K562 (cell line): ENCODE data around the gene MED19. TPM values are rescaled to one million over a fixed set of nuclear protein-coding genes. Genes with fewer than 3 reads are reported as not detected.

ENCODE experiments used
- CHCHD3 ChIP-seq: fragments of 250-450 bp; sonication (Bioruptor Pico); IDR thresholded peaks from 2 replicates; pipeline ENCODE4 v2.1.2; 2022; ENCODE audit warnings: mild to moderate bottlenecking
- CREB5 ChIP-seq: fragments of 250-450 bp; sonication (Bioruptor Pico); IDR thresholded peaks from 2 replicates; pipeline ENCODE4 v1.5.0; 2020; ENCODE audit warnings: mild to moderate bottlenecking
- FOXM1 ChIP-seq, 2 experiments: fragments of 450-650 bp in 1 of 2; sonication (generic) in 1 of 2; formaldehyde crosslinking in 1 of 2; IDR thresholded peaks; 2 replicates each; pipeline versions ENCODE4 v1.6.1 to v1.9.0; 2017 to 2022; ENCODE audit warnings: low read depth in 2 of 2, mild to moderate bottlenecking in 2 of 2, missing genetic modification reagents in 1 of 2, moderate library complexity in 1 of 2
- HDAC2 ChIP-seq: fragments of 450-650 bp; IDR thresholded peaks from 2 replicates; pipeline ENCODE4 v1.6.1; 2016; ENCODE audit warnings: mild to moderate bottlenecking
- HDAC3 ChIP-seq: fragments of 450-650 bp; IDR thresholded peaks from 2 replicates; pipeline ENCODE4 v1.6.1; 2018; ENCODE audit warnings: borderline replicate concordance, mild to moderate bottlenecking, moderate library complexity; ENCODE audit not compliant: partially characterized antibody
- HMBOX1 ChIP-seq: sonication (generic); IDR thresholded peaks from 2 replicates; pipeline ENCODE4 v1.6.1; 2016
- KDM4B ChIP-seq, 2 experiments: fragments of 450-650 bp in 1 of 2; sonication (generic) in 1 of 2; IDR thresholded peaks; 2 replicates each; pipeline ENCODE4 v1.6.1; 2016 to 2017; ENCODE audit warnings: borderline replicate concordance in 2 of 2, antibody characterized with exemption in 1 of 2, low read depth in 1 of 2, mild to moderate bottlenecking in 1 of 2
- KLF13 ChIP-seq: fragments of 450-650 bp; IDR thresholded peaks from 2 replicates; pipeline ENCODE4 v1.6.1; 2016; ENCODE audit warnings: missing genetic modification characterization, low read depth, mild to moderate bottlenecking, missing compliant biosample characterization, moderate library complexity, borderline replicate concordance
- RBFOX2 ChIP-seq: fragments of 200-400 bp; formaldehyde crosslinking; IDR thresholded peaks from 2 replicates; pipeline ENCODE4 v1.6.1; 2017; ENCODE audit warnings: low read depth, mild to moderate bottlenecking, low read length, moderate library complexity
- SAP30 ChIP-seq: fragments of 200-600 bp; sonication (generic); IDR thresholded peaks from 2 replicates; pipeline ENCODE4 v1.6.1; 2012; ENCODE audit warnings: borderline replicate concordance, low read depth, mild to moderate bottlenecking, moderate library complexity, low read length, control low read depth, inconsistent platforms; ENCODE audit not compliant: insufficient read depth, poor library complexity, severe bottlenecking
- SMARCA4 ChIP-seq: fragments of 450-650 bp; IDR thresholded peaks from 2 replicates; pipeline ENCODE4 v1.6.1; 2016
- SNRNP70 ChIP-seq: fragments of 200-400 bp; formaldehyde crosslinking; optimal IDR thresholded peaks from 2 replicates; pipeline ENCODE3; 2017; ENCODE audit warnings: low read depth, low read length
- TCF3 ChIP-seq: sonication (generic); formaldehyde crosslinking; IDR thresholded peaks from 2 replicates; pipeline ENCODE4 v1.4.0; 2020; ENCODE audit warnings: mild to moderate bottlenecking, missing genetic modification reagents
- TSHZ1 ChIP-seq: fragments of 250-450 bp; sonication (Bioruptor Pico); IDR thresholded peaks from 2 replicates; pipeline ENCODE4 v1.4.0; 2020; ENCODE audit warnings: mild to moderate bottlenecking, moderate library complexity
- ZBTB33 ChIP-seq: sonication (generic); formaldehyde crosslinking; IDR thresholded peaks from 2 replicates; pipeline ENCODE4 v1.8.1; 2023; ENCODE audit warnings: mild to moderate bottlenecking, missing genetic modification reagents
- ZEB2 ChIP-seq: fragments of 450-650 bp; IDR thresholded peaks from 2 replicates; pipeline ENCODE4 v1.6.1; 2016
- ZNF507 ChIP-seq: conservative IDR thresholded peaks from 2 replicates; pipeline ENCODE4 v1.6.1; 2017; ENCODE audit warnings: missing genetic modification characterization, missing compliant biosample characterization
- polyA plus RNA-seq, 8 experiments: library from polyadenylated mRNA; depleted of rRNA in 4 of 8; stranded (reverse) in 5 of 8; unstranded in 3 of 8; fragments of >200 nt; fragmentation: Nextera tagmentation in 2 of 8; fragmentation: Illumina TruSeq in 1 of 8; extraction: Ambion mirVana in 2 of 8; extraction: Trizol in 1 of 8; gene quantifications; 2 replicates each; pipeline versions ENCODE4 v1.2.1 to v1.2.3, GENCODE V29; 2011 to 2014; ENCODE audit warnings: inconsistent platforms in 1 of 8, missing spikeins in 1 of 8
- total RNA-seq, 7 experiments: library from RNA; depleted of rRNA in 6 of 7; stranded (reverse); fragments of >200 nt in 6 of 7; fragmentation: Illumina TruSeq in 2 of 7; extraction: Trizol in 2 of 7; gene quantifications; 2 replicates each; pipeline versions ENCODE4 v1.2.1 to v1.2.3, GENCODE V29; 2011 to 2021; ENCODE audit warnings: low replicate concordance in 1 of 7

The MED19 gene
- total and polyA plus RNA-seq, 9 of the 15 experiments (the other 6 are each of a cell fraction or from before 2014, with no cell fraction given) = 7.3 to 23.5 (median 15.0) TPM

- TF ChIP-seq TSHZ1 (no peak), CHCHD3 (CRISPR knock-in tag) (no peak), SMARCA4 (0 out of 2 replicates have a peak, but pooled peaks have one; percentile 29), SAP30 (peak; percentile 93), TCF3 (peak; percentile 15; the same call in 1 of the 2 replicates), SNRNP70 (no peak), ZNF507 (no peak), ZBTB33 (CRISPR knock-in tag) (peak; percentile 27; the same call in 1 of the 2 replicates), RBFOX2 (peak; percentile 81), ZEB2 (peak; percentile 82), KLF13 (tag) (0 out of 2 replicates have a peak, but pooled peaks have one; percentile 25), HMBOX1 (0 out of 2 replicates have a peak, but pooled peaks have one; percentile 29), CREB5 (CRISPR knock-in tag) (no peak), HDAC3 (no peak), HDAC2 (peak; percentile 50), FOXM1 (IDR thresholded peaks at IDR 0.05; ENCODE audit: low read depth) (no peak), FOXM1 (CRISPR knock-in tag; IDR thresholded peaks at IDR 0.05; ENCODE audit: low read depth) (no peak), KDM4B (IDR thresholded peaks at IDR 0.05; ENCODE audit: borderline replicate concordance in 2 of 2, low read depth in 1 of 2) (peak in 1 of 2 experiments; percentile 60; a peak in 2 of 4 replicates)
These were observed at the start of gene MED19 (continued) for GRCh38 chr11:57711414-57712255.
